HepG2 (cell line): ENCODE measurements around the gene TSC22D3. TPM values are rescaled to one million over a fixed set of nuclear protein-coding genes. Genes with fewer than 3 reads are reported as not detected.

Experiments used
- ARID5B ChIP-seq: IDR thresholded peaks from 2 replicates; pipeline ENCODE4 v1.4.0; 2020; ENCODE audit warnings: mild to moderate bottlenecking, missing genetic modification reagents
- CENPBD1 ChIP-seq: sonication (generic); formaldehyde crosslinking; IDR thresholded peaks from 2 replicates; pipeline ENCODE4 v1.8.0; 2022; ENCODE audit warnings: missing genetic modification reagents, low read depth, mild to moderate bottlenecking, borderline replicate concordance
- EP300 ChIP-seq, 3 experiments: sonication (generic) in 1 of 3; formaldehyde crosslinking in 1 of 3; IDR thresholded peaks; 2 replicates each; pipeline versions ENCODE4 v1.5.1 to v1.6.1; 2011 to 2020; ENCODE audit warnings: low read depth in 2 of 3, low read length in 2 of 3, borderline replicate concordance in 1 of 3, improper control_type of control experiment in 1 of 3, mild to moderate bottlenecking in 1 of 3, missing genetic modification reagents in 1 of 3, moderate library complexity in 1 of 3
- GATAD1 ChIP-seq: IDR thresholded peaks from 2 replicates; pipeline ENCODE4 v1.6.1; 2016; ENCODE audit warnings: missing genetic modification reagents, missing compliant biosample characterization
- HDAC1 ChIP-seq: sonication (generic); formaldehyde crosslinking; IDR thresholded peaks from 2 replicates; pipeline ENCODE4 v1.5.1; 2020; ENCODE audit warnings: mild to moderate bottlenecking, missing genetic modification reagents
- PHF5A ChIP-seq: IDR thresholded peaks from one replicate; pipeline ENCODE4 v1.6.1; 2018; ENCODE audit warnings: low read depth, missing genetic modification reagents; ENCODE audit not compliant: unreplicated experiment
- RBM22 ChIP-seq: fragments of 200-400 bp; formaldehyde crosslinking; optimal IDR thresholded peaks from 2 replicates; pipeline ENCODE3; 2017; ENCODE audit warnings: mild to moderate bottlenecking, low read length, moderate library complexity
- SALL2 ChIP-seq: sonication (generic); formaldehyde crosslinking; IDR thresholded peaks from 2 replicates; pipeline ENCODE4 v1.8.1; 2023; ENCODE audit warnings: mild to moderate bottlenecking, missing genetic modification reagents, inconsistent platforms
- SPEN ChIP-seq: sonication (generic); formaldehyde crosslinking; IDR thresholded peaks from 2 replicates; pipeline ENCODE4 v1.5.1; 2020; ENCODE audit warnings: low read depth, mild to moderate bottlenecking, missing genetic modification reagents
- ZBTB40 ChIP-seq, 2 experiments: fragments of 450-650 bp in 1 of 2; sonication (generic) in 1 of 2; formaldehyde crosslinking in 1 of 2; IDR thresholded peaks; 2 replicates each; pipeline versions ENCODE4 v1.6.1 to v1.8.0; 2016 to 2022; ENCODE audit warnings: antibody characterized with exemption in 1 of 2, mild to moderate bottlenecking in 1 of 2, missing genetic modification reagents in 1 of 2
- ZFP82 ChIP-seq: sonication (generic); formaldehyde crosslinking; IDR thresholded peaks from 2 replicates; pipeline ENCODE4 v1.5.1; 2020; ENCODE audit warnings: mild to moderate bottlenecking, missing genetic modification reagents, borderline replicate concordance
- ZNF564 ChIP-seq: sonication (generic); formaldehyde crosslinking; IDR thresholded peaks from 2 replicates; pipeline ENCODE4 v1.8.1; 2023; ENCODE audit warnings: mild to moderate bottlenecking, missing genetic modification reagents
- polyA plus RNA-seq, 8 experiments: library from polyadenylated mRNA; depleted of rRNA in 3 of 8; stranded (reverse) in 7 of 8; unstranded in 1 of 8; fragments of >200 nt; fragmentation: Illumina TruSeq in 4 of 8; extraction: Trizol in 4 of 8; gene quantifications; 2 replicates each; pipeline versions ENCODE4 v1.2.1 to v1.2.3, GENCODE V29; 2011 to 2016; ENCODE audit warnings: low read depth in 4 of 8, missing spikeins in 1 of 8, mixed read lengths in 1 of 8; ENCODE audit not compliant: insufficient read depth in 1 of 8
- total RNA-seq, 5 experiments: library from RNA; depleted of rRNA; stranded (reverse); fragments of >200 nt; fragmentation: Illumina TruSeq; extraction: Trizol; gene quantifications; 2 replicates each; pipeline ENCODE4 v1.2.3, GENCODE V29; 2016; ENCODE audit warnings: low read depth in 1 of 5

TSC22D3 gene
- total and polyA plus RNA-seq, 2 of the 13 experiments (the other 11 are each of a cell fraction or from before 2014, with no cell fraction given): 0.82 to 1.5 TPM

DNA sequence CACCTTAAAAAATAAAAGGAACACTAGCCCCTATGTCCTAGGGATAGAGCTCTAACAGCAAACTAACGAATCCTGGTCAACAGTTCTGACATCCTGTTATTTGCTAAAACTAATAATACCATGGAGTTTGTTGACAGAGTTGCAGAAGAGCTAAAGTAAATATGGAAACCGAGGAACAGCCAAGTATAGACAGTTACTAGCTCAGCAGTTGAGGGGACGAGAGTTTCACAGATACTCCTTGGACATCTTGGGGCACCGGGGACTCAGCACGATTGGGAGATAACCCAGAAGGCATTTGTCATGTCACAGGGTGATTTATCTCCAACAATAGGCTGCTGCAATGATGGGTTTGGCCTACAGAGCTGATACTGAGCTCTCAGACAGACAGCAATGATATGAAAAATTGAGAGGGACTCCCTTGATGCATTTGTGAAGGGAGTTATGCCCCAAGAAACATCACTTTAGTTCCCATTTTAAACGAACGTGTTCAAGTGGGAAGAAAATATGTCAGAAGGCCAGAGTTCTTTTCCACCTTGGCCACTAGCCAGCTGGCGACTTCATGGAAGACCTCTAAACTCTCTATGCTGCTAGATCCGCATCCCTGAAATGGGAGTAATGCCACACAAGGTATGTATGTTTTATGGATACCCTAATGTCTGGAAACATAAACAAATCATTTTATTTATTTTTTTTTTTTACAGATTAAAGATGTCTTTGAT lies 48.6 kb downstream of the TSC22D3 start (continued):
- peak; percentile 62 for TF ChIP-seq ARID5B (CRISPR knock-in tag)
- no peak for TF ChIP-seq PHF5A (CRISPR knock-in tag)
- no peak for TF ChIP-seq RBM22
- TF ChIP-seq SALL2: no peak
- TF ChIP-seq CENPBD1 (CRISPR knock-in tag): no peak
- no peak for TF ChIP-seq GATAD1 (CRISPR knock-in tag)
- no peak for TF ChIP-seq ZBTB40 (IDR thresholded peaks at IDR 0.05)
- TF ChIP-seq ZBTB40 (CRISPR knock-in tag; IDR thresholded peaks at IDR 0.05): no peak
- no peak for TF ChIP-seq ZFP82 (CRISPR knock-in tag)
- no peak for TF ChIP-seq HDAC1 (CRISPR knock-in tag)
- no peak for TF ChIP-seq SPEN (CRISPR knock-in tag)
- TF ChIP-seq EP300 (IDR thresholded peaks at IDR 0.05; ENCODE audit: low read depth in 2 of 2, low read length in 2 of 2): peak in 1 of 2 experiments; percentile 19; a peak in 1 of 4 replicates
- TF ChIP-seq EP300 (CRISPR knock-in tag; IDR thresholded peaks at IDR 0.05; ENCODE audit: borderline replicate concordance): no peak
- TF ChIP-seq ZNF564 (CRISPR knock-in tag): no peak
